SU-DHL-6 (cell line): ENCODE measurements around the gene GAREM1.

ENCODE experiments used
- EZH2phosphoT487 ChIP-seq: fragments of 200-600 bp; sonication (generic), shearing (Covaris generic); conservative IDR thresholded peaks from 2 replicates; pipeline ENCODE4 v1.6.1; 2018; ENCODE audit warnings: mild to moderate bottlenecking, antibody characterized with exemption, low read length, moderate library complexity, mixed read lengths
- TF ChIP-seq, protein P1 (sequence below): fragments of 200-600 bp; sonication (generic); IDR thresholded peaks from one replicate; pipeline ENCODE4 v1.5.1; 2017; ENCODE audit warnings: antibody characterized with exemption, mild to moderate bottlenecking, low read length, moderate library complexity; ENCODE audit not compliant: insufficient read depth, poor library complexity, severe bottlenecking

- TF ChIP-seq, protein P1, sequence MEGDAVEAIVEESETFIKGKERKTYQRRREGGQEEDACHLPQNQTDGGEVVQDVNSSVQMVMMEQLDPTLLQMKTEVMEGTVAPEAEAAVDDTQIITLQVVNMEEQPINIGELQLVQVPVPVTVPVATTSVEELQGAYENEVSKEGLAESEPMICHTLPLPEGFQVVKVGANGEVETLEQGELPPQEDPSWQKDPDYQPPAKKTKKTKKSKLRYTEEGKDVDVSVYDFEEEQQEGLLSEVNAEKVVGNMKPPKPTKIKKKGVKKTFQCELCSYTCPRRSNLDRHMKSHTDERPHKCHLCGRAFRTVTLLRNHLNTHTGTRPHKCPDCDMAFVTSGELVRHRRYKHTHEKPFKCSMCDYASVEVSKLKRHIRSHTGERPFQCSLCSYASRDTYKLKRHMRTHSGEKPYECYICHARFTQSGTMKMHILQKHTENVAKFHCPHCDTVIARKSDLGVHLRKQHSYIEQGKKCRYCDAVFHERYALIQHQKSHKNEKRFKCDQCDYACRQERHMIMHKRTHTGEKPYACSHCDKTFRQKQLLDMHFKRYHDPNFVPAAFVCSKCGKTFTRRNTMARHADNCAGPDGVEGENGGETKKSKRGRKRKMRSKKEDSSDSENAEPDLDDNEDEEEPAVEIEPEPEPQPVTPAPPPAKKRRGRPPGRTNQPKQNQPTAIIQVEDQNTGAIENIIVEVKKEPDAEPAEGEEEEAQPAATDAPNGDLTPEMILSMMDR = no peak
- TF ChIP-seq EZH2phosphoT487 = no peak
Observed at GRCh38 chr18:32431753-32432152, 38.9 kb downstream of the GAREM1 start.
